NCI-H460 (cell line): ENCODE data around the gene LPCAT1. TPM values are rescaled to one million over a fixed set of nuclear protein-coding genes. Genes with fewer than 3 reads are reported as not detected.

Experiments
- DNase-seq: peaks from one replicate; pipeline ENCODE4 v3.0.0-alpha.2; 2016; ENCODE audit warnings: low read depth; ENCODE audit errors: extremely low read depth
- total RNA-seq: library from RNA; depleted of rRNA; stranded (reverse); fragments of >200 nt; shearing (Covaris generic); gene quantifications from 2 replicates; pipeline ENCODE4 v1.2.3, GENCODE V29; 2014

Gene LPCAT1
- total RNA-seq, 1 experiment from 2014 or later, result 30.6 TPM

- no peak for DNase-seq
Measured at GRCh38 chr5:1498623-1499416, 24.9 kb downstream of the LPCAT1 start.

GRCh38 chr5:1497795-1498622, 25.8 kb downstream of the LPCAT1 start:
- DNase-seq, result no peak

- no peak for DNase-seq
Measured at GRCh38 chr5:1497242-1497777, 26.4 kb downstream of the LPCAT1 start.

- DNase-seq, result no peak
Measured at GRCh38 chr5:1495525-1495897, 28.2 kb downstream of the LPCAT1 start.

- DNase-seq, result no peak
Measured at GRCh38 chr5:1494780-1495524, 28.8 kb downstream of the LPCAT1 start.

GRCh38 chr5:1493941-1494340, 29.8 kb downstream of the LPCAT1 start:
- DNase-seq, result no peak

- no peak for DNase-seq
Measured at GRCh38 chr5:1493413-1493812, 30.3 kb downstream of the LPCAT1 start.

- DNase-seq, result no peak
Measured at GRCh38 chr5:1492757-1493156, 31.0 kb downstream of the LPCAT1 start.

GRCh38 chr5:1490376-1490775, 33.4 kb downstream of the LPCAT1 start:
- DNase-seq, result no peak

- DNase-seq, result no peak
Measured at GRCh38 chr5:1489754-1490153, 34.0 kb downstream of the LPCAT1 start.

- no peak for DNase-seq
Measured at GRCh38 chr5:1488882-1489680, 34.7 kb downstream of the LPCAT1 start.

- no peak for DNase-seq
Measured at GRCh38 chr5:1487079-1487764, 36.5 kb downstream of the LPCAT1 start.

- DNase-seq, result no peak
Measured at GRCh38 chr5:1486271-1486670, 37.5 kb downstream of the LPCAT1 start.

- DNase-seq, result no peak
Measured at GRCh38 chr5:1485579-1486118, 38.1 kb downstream of the LPCAT1 start.

GRCh38 chr5:1484730-1485578, 38.8 kb downstream of the LPCAT1 start:
- no peak for DNase-seq

GRCh38 chr5:1483856-1484729, 39.7 kb downstream of the LPCAT1 start:
- DNase-seq, result no peak

- DNase-seq, result no peak
Measured at GRCh38 chr5:1483064-1483463, 40.7 kb downstream of the LPCAT1 start.
